Suprapubic skin (tissue), 3 donors: ENCODE measurements around the gene MAPK8IP2.

Source experiments
- CTCF ChIP-seq, 2 donors: fragments of 200-600 bp in 1 of 2; fragments of 450-650 bp in 1 of 2; sonication (generic) in 1 of 2; IDR thresholded peaks; one replicate each; pipeline ENCODE4 v1.5.1; 2016 to 2019; ENCODE audit warnings: antibody characterized with exemption in 2 of 2, mild to moderate bottlenecking in 1 of 2, moderate library complexity in 1 of 2
- POLR2A ChIP-seq, 2 donors: fragments of 450-650 bp; IDR thresholded peaks; one replicate each; pipeline ENCODE4 v1.6.1; 2017; ENCODE audit warnings: antibody characterized with exemption in 2 of 2, mild to moderate bottlenecking in 2 of 2, moderate library complexity in 2 of 2

GRCh38 chr22:50560034-50560433, 40.6 kb upstream of the MAPK8IP2 start:
- TF ChIP-seq POLR2A (IDR thresholded peaks at IDR 0.05) (no peak), CTCF (IDR thresholded peaks at IDR 0.05) (no peak)
